Endothelial cell of umbilical vein (primary cell): ENCODE results near the gene VRK2. TPM values are rescaled to one million over a fixed set of nuclear protein-coding genes. Genes with fewer than 3 reads are reported as not detected.

Source experiments
- BruUV-seq: library from RNA; stranded (reverse); fragments of 400-500 nt; replicated peaks from 2 replicates; lab custom pipeline; 2021; lab: Mats Ljungman, UMichigan
- CTCF ChIA-PET: fragments of 300-600, 350-600 bp; sonication (Branson Sonifier 250); formaldehyde crosslinking; loops from one replicate; lab custom pipeline; 2021; ENCODE audit warnings: antibody characterized with exemption, inconsistent platforms; lab: Charles Lee
- POLR2A ChIA-PET: fragments of 300-600, 350-600 bp; sonication (Branson Sonifier 250); formaldehyde crosslinking; loops from one replicate; lab custom pipeline; 2021; ENCODE audit warnings: antibody characterized with exemption, inconsistent platforms; lab: Charles Lee
- DNase-seq: peaks from one replicate; pipeline ENCODE4 v3.0.0-alpha.2; 2011; ENCODE audit warnings: low read depth, low spot score
- FAIRE-seq: peaks from 2 replicates; lab custom pipeline; 2011; peaks lifted over from hg19 to GRCh38; lab: Jason Lieb, UNC
- H2AFZ ChIP-seq: 2 replicates; pipeline ENCODE4 v1.6.0; 2012; ENCODE audit warnings: low read depth, low read length, control low read depth, inconsistent platforms
- H3K27ac ChIP-seq: 2 replicates; pipeline ENCODE4 v1.5.1; 2011; ENCODE audit warnings: low read depth, mild to moderate bottlenecking, control low read depth, low read length, moderate library complexity; ENCODE audit not compliant: insufficient read depth
- H3K27me3 ChIP-seq, 2 experiments: 2 replicates each; pipeline versions ENCODE4 v1.6.0 to v1.6.1; 2011; ENCODE audit warnings: low read length in 2 of 2, mixed read lengths in 1 of 2; ENCODE audit not compliant: control insufficient read depth in 2 of 2, insufficient read depth in 2 of 2
- H3K36me3 ChIP-seq, 2 experiments: 2 replicates in 1 of 2; 3 replicates in 1 of 2; pipeline ENCODE4 v1.5.1; 2011; ENCODE audit warnings: low read length in 2 of 2, mild to moderate bottlenecking in 1 of 2, moderate library complexity in 1 of 2; ENCODE audit not compliant: control insufficient read depth in 2 of 2, insufficient read depth in 2 of 2; ENCODE audit errors: extremely low read depth in 1 of 2
- H3K4me1 ChIP-seq: 3 replicates; pipeline ENCODE4 v1.5.1; 2011; ENCODE audit warnings: mild to moderate bottlenecking, low read length; ENCODE audit not compliant: control insufficient read depth, insufficient read depth; ENCODE audit errors: extremely low read depth
- H3K4me2 ChIP-seq: 2 replicates; pipeline ENCODE4 v1.6.1; 2011; ENCODE audit warnings: low read length, control low read depth, mixed read lengths; ENCODE audit not compliant: insufficient read depth
- H3K4me3 ChIP-seq, 3 experiments: fragments of 200-600 bp in 1 of 3; sonication (generic), shearing (Covaris generic) in 1 of 3; replicated peaks in 1 of 3; 2 replicates each; pipeline ENCODE4 v1.5.1; 2011 to 2016; ENCODE audit warnings: control low read depth in 3 of 3, low read length in 3 of 3, mild to moderate bottlenecking in 2 of 3, inconsistent platforms in 1 of 3, low read depth in 1 of 3, moderate library complexity in 1 of 3; ENCODE audit not compliant: insufficient read depth in 1 of 3
- H3K79me2 ChIP-seq: 2 replicates; pipeline ENCODE4 v1.6.0; 2012; ENCODE audit warnings: low read length, inconsistent platforms; ENCODE audit not compliant: control insufficient read depth, insufficient read depth
- H3K9ac ChIP-seq: replicated peaks from 2 replicates; pipeline ENCODE3; 2011; ENCODE audit warnings: low read length, control low read depth; ENCODE audit not compliant: insufficient read depth; ENCODE audit errors: extremely low read depth
- H3K9me1 ChIP-seq: replicated peaks from 3 replicates; pipeline ENCODE4 v1.6.0; 2011; ENCODE audit warnings: mild to moderate bottlenecking, low read length; ENCODE audit not compliant: control insufficient read depth, insufficient read depth; ENCODE audit errors: extremely low read depth
- H3K9me3 ChIP-seq: replicated peaks from 2 replicates; pipeline ENCODE4 v1.5.1; 2012; ENCODE audit warnings: low read length, inconsistent platforms; ENCODE audit not compliant: control insufficient read depth, insufficient read depth
- H4K20me1 ChIP-seq: replicated peaks from 2 replicates; pipeline ENCODE3; 2011; ENCODE audit warnings: mild to moderate bottlenecking, low read length; ENCODE audit not compliant: control insufficient read depth, insufficient read depth; ENCODE audit errors: extremely low read depth
- FOS ChIP-seq: IDR thresholded peaks from 2 replicates; pipeline ENCODE4 v1.6.1; 2011; ENCODE audit warnings: mild to moderate bottlenecking, low read length, moderate library complexity, borderline replicate concordance; ENCODE audit not compliant: insufficient read depth
- GATA2 ChIP-seq: IDR thresholded peaks from 2 replicates; pipeline ENCODE4 v1.7.0; 2011; ENCODE audit warnings: low read depth, mild to moderate bottlenecking, moderate library complexity, mixed read lengths, low read length; ENCODE audit not compliant: insufficient read length, insufficient read depth
- JUN ChIP-seq: IDR thresholded peaks from 2 replicates; pipeline ENCODE4 v1.6.1; 2011; ENCODE audit warnings: borderline replicate concordance, low read depth; ENCODE audit not compliant: insufficient read length, insufficient read depth
- POLR2AphosphoS5 ChIP-seq: IDR thresholded peaks from 2 replicates; pipeline ENCODE4 v1.6.1; 2012; ENCODE audit warnings: low read depth, mild to moderate bottlenecking, control low read depth, low read length, moderate library complexity; ENCODE audit not compliant: insufficient read depth
- dilution Hi-C: fragments of 300-500 bp; cut with MboI; formaldehyde crosslinking; loops from one replicate; pipeline ENCODE4 v1.15.0; 2019; ENCODE audit warnings: low sequenced_read_pairs; ENCODE audit not compliant: extremely low pct_ligation_motif_present
- intact Hi-C: fragments of 100-400 bp; cut with micrococcal nuclease; formaldehyde crosslinking; loops from one replicate; pipeline ENCODE4 v1.10.0; 2022
- polyA plus RNA-seq, 4 experiments: library from polyadenylated mRNA; depleted of rRNA in 3 of 4; stranded (reverse) in 3 of 4; unstranded in 1 of 4; fragments of >200 nt; gene quantifications; 2 replicates each; pipeline versions ENCODE4 v1.2.1 to v1.2.3, GENCODE V29; 2011 to 2012; ENCODE audit warnings: missing spikeins in 1 of 4
- total RNA-seq: library from RNA; stranded (reverse); gene quantifications from 2 replicates; pipeline ENCODE4 v1.2.3, GENCODE V29; 2021
- TF ChIP-seq, protein P1 (sequence below), 2 donors: IDR thresholded peaks; 1 replicate in 1 of 2; 2 replicates in 1 of 2; pipeline ENCODE4 v1.5.1; 2011; ENCODE audit warnings: low read length in 2 of 2, mild to moderate bottlenecking in 2 of 2, moderate library complexity in 2 of 2, control low read depth in 1 of 2, inconsistent platforms in 1 of 2, low read depth in 1 of 2; ENCODE audit not compliant: insufficient read depth in 1 of 2; ENCODE audit errors: extremely low read depth in 1 of 2

Gene VRK2
- total and polyA plus RNA-seq, 2 donors (not counting 3 experiments of a cell fraction or from before 2014, with no cell fraction given) = 11.2 to 35.2 TPM

DNA sequence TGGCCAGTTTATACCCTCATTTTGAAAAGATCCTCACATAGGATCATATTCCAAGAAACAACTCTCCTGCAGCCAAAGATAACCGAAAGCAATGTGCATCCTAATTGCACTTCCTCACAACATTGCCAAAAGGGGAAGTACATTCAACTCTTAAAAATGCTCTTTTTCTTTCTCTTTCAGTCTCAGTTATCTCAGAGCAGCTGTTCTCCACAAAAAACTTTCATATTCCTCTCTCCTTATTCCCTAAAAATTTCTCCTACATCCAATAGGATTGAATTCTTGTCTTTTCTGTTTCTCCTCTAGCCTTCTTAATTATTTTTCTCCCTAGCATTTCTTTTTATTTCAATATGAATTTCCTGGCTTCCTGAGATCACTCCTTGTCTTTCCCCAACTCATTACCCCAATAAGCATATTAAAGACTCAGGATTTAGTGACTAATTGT, 7.4 kb upstream of the VRK2 start:
- H3K36me3 ChIP-seq = no peaks in the 10 kb centered on the region
- no peaks in the 10 kb centered on the region for H3K27me3 ChIP-seq
- DNase-seq (peak; percentile 82), FAIRE-seq (no peak)
- POLR2A ChIA-PET = no interaction called here
- H3K27ac ChIP-seq = peak overlapping the region; percentile 82
- H3K4me3 ChIP-seq = peak overlapping the region in 2 of 3 experiments; percentile 47 to 49
- H3K4me1 ChIP-seq = peaks cover 37% of the 10 kb centered on the region
- H3K9me1 ChIP-seq = no peaks in the 10 kb centered on the region
- no peaks in the 10 kb centered on the region for H3K9me3 ChIP-seq
- H3K9ac ChIP-seq = peak overlapping the region; percentile 73
- peak overlapping the region; percentile 94 for H3K4me2 ChIP-seq
- H3K79me2 ChIP-seq = no peaks in the 10 kb centered on the region
- TSS peak; percentile 35 for BruUV-seq
- intact Hi-C loops (loop anchor here (2.0 kb wide), 1 partner anchor 28 kb away; no protein-coding TSS in a partner anchor), dilution Hi-C loops (no loop called here)
- TF ChIP-seq POLR2AphosphoS5 = peak; percentile 23
- TF ChIP-seq GATA2 = peak; percentile 65
- TF ChIP-seq JUN = peak; percentile 5
- TF ChIP-seq, protein P1, sequence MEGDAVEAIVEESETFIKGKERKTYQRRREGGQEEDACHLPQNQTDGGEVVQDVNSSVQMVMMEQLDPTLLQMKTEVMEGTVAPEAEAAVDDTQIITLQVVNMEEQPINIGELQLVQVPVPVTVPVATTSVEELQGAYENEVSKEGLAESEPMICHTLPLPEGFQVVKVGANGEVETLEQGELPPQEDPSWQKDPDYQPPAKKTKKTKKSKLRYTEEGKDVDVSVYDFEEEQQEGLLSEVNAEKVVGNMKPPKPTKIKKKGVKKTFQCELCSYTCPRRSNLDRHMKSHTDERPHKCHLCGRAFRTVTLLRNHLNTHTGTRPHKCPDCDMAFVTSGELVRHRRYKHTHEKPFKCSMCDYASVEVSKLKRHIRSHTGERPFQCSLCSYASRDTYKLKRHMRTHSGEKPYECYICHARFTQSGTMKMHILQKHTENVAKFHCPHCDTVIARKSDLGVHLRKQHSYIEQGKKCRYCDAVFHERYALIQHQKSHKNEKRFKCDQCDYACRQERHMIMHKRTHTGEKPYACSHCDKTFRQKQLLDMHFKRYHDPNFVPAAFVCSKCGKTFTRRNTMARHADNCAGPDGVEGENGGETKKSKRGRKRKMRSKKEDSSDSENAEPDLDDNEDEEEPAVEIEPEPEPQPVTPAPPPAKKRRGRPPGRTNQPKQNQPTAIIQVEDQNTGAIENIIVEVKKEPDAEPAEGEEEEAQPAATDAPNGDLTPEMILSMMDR (IDR thresholded peaks at IDR 0.05; ENCODE audit: extremely low read depth in 1 of 2, insufficient read depth in 1 of 2, low read depth in 1 of 2, low read length in 2 of 2) = no peak
- peak; percentile 47 for TF ChIP-seq FOS
- peak overlapping the region; percentile 51 for H2AFZ ChIP-seq
- CTCF ChIA-PET = interaction anchor here (1.0 to 1.7 kb wide), 2 partner anchors 15 to 408 kb away, joined by 4 read pairs; no protein-coding TSS in a partner anchor
- no peaks in the 10 kb centered on the region for H4K20me1 ChIP-seq
